HepG2 (cell line): ENCODE data around the gene AUH. TPM values are rescaled to one million over a fixed set of nuclear protein-coding genes. Genes with fewer than 3 reads are reported as not detected.

Source experiments
- BRCA1 ChIP-seq: sonication (generic); formaldehyde crosslinking; IDR thresholded peaks from 2 replicates; pipeline ENCODE4 v1.4.0; 2020; ENCODE audit warnings: missing genetic modification reagents
- CREB3 ChIP-seq: sonication (generic); formaldehyde crosslinking; IDR thresholded peaks from 2 replicates; pipeline ENCODE4 v1.5.0; 2020; ENCODE audit warnings: missing genetic modification reagents
- HDAC1 ChIP-seq: sonication (generic); formaldehyde crosslinking; IDR thresholded peaks from 2 replicates; pipeline ENCODE4 v1.5.1; 2020; ENCODE audit warnings: mild to moderate bottlenecking, missing genetic modification reagents
- HINFP ChIP-seq: sonication (generic); formaldehyde crosslinking; IDR thresholded peaks from 2 replicates; pipeline ENCODE4 v1.4.0; 2020; ENCODE audit warnings: low read depth, mild to moderate bottlenecking, missing genetic modification reagents
- REL ChIP-seq: sonication (generic); formaldehyde crosslinking; conservative IDR thresholded peaks from 2 replicates; pipeline ENCODE4 v1.8.0; 2022; ENCODE audit warnings: mild to moderate bottlenecking, missing genetic modification reagents, moderate library complexity
- SALL2 ChIP-seq: sonication (generic); formaldehyde crosslinking; IDR thresholded peaks from 2 replicates; pipeline ENCODE4 v1.8.1; 2023; ENCODE audit warnings: mild to moderate bottlenecking, missing genetic modification reagents, inconsistent platforms
- SNAI1 ChIP-seq: sonication (generic); formaldehyde crosslinking; IDR thresholded peaks from 2 replicates; pipeline ENCODE4 v1.5.0; 2020; ENCODE audit warnings: mild to moderate bottlenecking, missing genetic modification reagents, borderline replicate concordance
- ZBTB1 ChIP-seq: sonication (generic); formaldehyde crosslinking; IDR thresholded peaks from 2 replicates; pipeline ENCODE4 v1.4.0; 2020; ENCODE audit warnings: missing genetic modification reagents, borderline replicate concordance
- ZFP41 ChIP-seq: sonication (generic); formaldehyde crosslinking; IDR thresholded peaks from 2 replicates; pipeline ENCODE4 v1.4.0; 2020; ENCODE audit warnings: mild to moderate bottlenecking, missing genetic modification reagents, borderline replicate concordance
- ZNF136 ChIP-seq: sonication (generic); formaldehyde crosslinking; IDR thresholded peaks from 2 replicates; pipeline ENCODE4 v1.8.1; 2022; ENCODE audit warnings: low read depth, mild to moderate bottlenecking, moderate library complexity, missing genetic modification reagents
- ZNF33A ChIP-seq: sonication (generic); formaldehyde crosslinking; IDR thresholded peaks from 2 replicates; pipeline ENCODE4 v1.5.1; 2020; ENCODE audit warnings: missing genetic modification reagents, mild to moderate bottlenecking, moderate library complexity, borderline replicate concordance
- ZNF414 ChIP-seq: sonication (generic); formaldehyde crosslinking; IDR thresholded peaks from 2 replicates; pipeline ENCODE4 v1.5.0; 2020; ENCODE audit warnings: missing genetic modification reagents
- ZNF430 ChIP-seq: sonication (generic); formaldehyde crosslinking; IDR thresholded peaks from 2 replicates; pipeline ENCODE4 v1.9.0; 2021; ENCODE audit warnings: mild to moderate bottlenecking, missing genetic modification reagents
- ZNF547 ChIP-seq: sonication (generic); formaldehyde crosslinking; IDR thresholded peaks from 2 replicates; pipeline ENCODE4 v1.5.1; 2020; ENCODE audit warnings: mild to moderate bottlenecking, missing genetic modification reagents
- ZNF552 ChIP-seq: sonication (generic); formaldehyde crosslinking; IDR thresholded peaks from 2 replicates; pipeline ENCODE4 v1.9.0; 2022; ENCODE audit warnings: missing genetic modification reagents, mild to moderate bottlenecking, borderline replicate concordance
- ZNF577 ChIP-seq: sonication (generic); formaldehyde crosslinking; IDR thresholded peaks from 2 replicates; pipeline ENCODE4 v1.4.0; 2020; ENCODE audit warnings: mild to moderate bottlenecking, low read depth, missing genetic modification reagents, borderline replicate concordance
- ZNF687 ChIP-seq: sonication (generic); formaldehyde crosslinking; IDR thresholded peaks from 2 replicates; pipeline ENCODE4 v1.5.1; 2020; ENCODE audit warnings: mild to moderate bottlenecking, missing genetic modification reagents, moderate library complexity
- ZNF710 ChIP-seq: sonication (generic); formaldehyde crosslinking; IDR thresholded peaks from 2 replicates; pipeline ENCODE4 v1.5.0; 2020; ENCODE audit warnings: mild to moderate bottlenecking, missing genetic modification reagents, borderline replicate concordance
- polyA plus RNA-seq, 8 experiments: library from polyadenylated mRNA; depleted of rRNA in 3 of 8; stranded (reverse) in 7 of 8; unstranded in 1 of 8; fragments of >200 nt; fragmentation: Illumina TruSeq in 4 of 8; extraction: Trizol in 4 of 8; gene quantifications; 2 replicates each; pipeline versions ENCODE4 v1.2.1 to v1.2.3, GENCODE V29; 2011 to 2016; ENCODE audit warnings: low read depth in 4 of 8, missing spikeins in 1 of 8, mixed read lengths in 1 of 8; ENCODE audit not compliant: insufficient read depth in 1 of 8
- total RNA-seq, 5 experiments: library from RNA; depleted of rRNA; stranded (reverse); fragments of >200 nt; fragmentation: Illumina TruSeq; extraction: Trizol; gene quantifications; 2 replicates each; pipeline ENCODE4 v1.2.3, GENCODE V29; 2016; ENCODE audit warnings: low read depth in 1 of 5

AUH gene
- total and polyA plus RNA-seq, 2 of the 13 experiments (the other 11 are each of a cell fraction or from before 2014, with no cell fraction given): 25.8 to 31.9 TPM

GRCh38 chr9:91208419-91208745 lies 153.3 kb downstream of the AUH start (continued):
- TF ChIP-seq ZNF687 (CRISPR knock-in tag) (peak; percentile 62), ZNF547 (CRISPR knock-in tag) (no peak), BRCA1 (CRISPR knock-in tag) (0 out of 2 replicates have a peak, but pooled peaks have one; percentile 46), SNAI1 (CRISPR knock-in tag) (no peak), ZNF136 (CRISPR knock-in tag) (no peak), HINFP (CRISPR knock-in tag) (no peak), ZNF552 (CRISPR knock-in tag) (no peak), ZNF710 (CRISPR knock-in tag) (no peak), ZNF33A (CRISPR knock-in tag) (0 out of 2 replicates have a peak, but pooled peaks have one; percentile 15), REL (CRISPR knock-in tag) (no peak), HDAC1 (CRISPR knock-in tag) (0 out of 2 replicates have a peak, but pooled peaks have one; percentile 14), CREB3 (CRISPR knock-in tag) (peak; percentile 81; the same call in 1 of the 2 replicates), SALL2 (peak; percentile 64; the same call in 1 of the 2 replicates), ZNF577 (no peak), ZFP41 (no peak), ZNF414 (CRISPR knock-in tag) (no peak), ZBTB1 (CRISPR knock-in tag) (no peak), ZNF430 (CRISPR knock-in tag) (no peak)
